SK-N-SH treated with all-trans-retinoic acid at 6 μM for 48 hours (cell line): ENCODE results near the gene PHPT1.

ENCODE experiments used
- ATAC-seq: fragments of 200-7000 bp; cut with Tn5 transposase; 3 replicates; pipeline ENCODE4 v1.9.1; 2020; ENCODE audit warnings: mild to moderate bottlenecking, moderate library complexity
- ARNTL ChIP-seq: fragments of 450-650 bp; formaldehyde crosslinking; IDR thresholded peaks from 2 replicates; pipeline ENCODE4 v1.5.0; 2020; ENCODE audit warnings: low read depth, mild to moderate bottlenecking, moderate library complexity, borderline replicate concordance
- BACH2 ChIP-seq: fragments of 250-450 bp; sonication (Bioruptor Pico); IDR thresholded peaks from 2 replicates; pipeline ENCODE4 v1.9.0; 2021; ENCODE audit warnings: mild to moderate bottlenecking, borderline replicate concordance
- CSDC2 ChIP-seq: fragments of 250-450 bp; sonication (Bioruptor Pico); IDR thresholded peaks from 2 replicates; pipeline ENCODE4 v1.5.0; 2020; ENCODE audit warnings: mild to moderate bottlenecking, moderate library complexity
- ESRRG ChIP-seq: fragments of 250-450 bp; sonication (Bioruptor Pico); IDR thresholded peaks from 2 replicates; pipeline ENCODE4 v1.6.1; 2021; ENCODE audit warnings: mild to moderate bottlenecking
- GLIS3 ChIP-seq: fragments of 250-450 bp; sonication (Bioruptor Pico); IDR thresholded peaks from 2 replicates; pipeline ENCODE4 v1.5.0; 2020; ENCODE audit warnings: mild to moderate bottlenecking, moderate library complexity
- OSR1 ChIP-seq: fragments of 250-450 bp; sonication (Bioruptor Pico); IDR thresholded peaks from 2 replicates; pipeline ENCODE4 v1.8.0; 2022; ENCODE audit warnings: moderate library complexity, mild to moderate bottlenecking, inconsistent platforms
- PPARA ChIP-seq: fragments of 250-450 bp; sonication (Bioruptor Pico); IDR thresholded peaks from 2 replicates; pipeline ENCODE4 v1.5.0; 2020; ENCODE audit warnings: mild to moderate bottlenecking, borderline replicate concordance
- RARB ChIP-seq: fragments of 250-450 bp; sonication (Bioruptor Pico); IDR thresholded peaks from 2 replicates; pipeline ENCODE4 v1.8.0; 2021; ENCODE audit warnings: mild to moderate bottlenecking, moderate library complexity
- SNAI2 ChIP-seq: fragments of 250-450 bp; sonication (Bioruptor Pico); IDR thresholded peaks from 2 replicates; pipeline ENCODE4 v1.5.0; 2020; ENCODE audit warnings: mild to moderate bottlenecking, moderate library complexity
- TCF4 ChIP-seq: fragments of 250-450 bp; sonication (Bioruptor Pico); IDR thresholded peaks from 2 replicates; pipeline ENCODE4 v1.8.0; 2021; ENCODE audit warnings: mild to moderate bottlenecking, moderate library complexity, borderline replicate concordance
- TOX ChIP-seq: fragments of 250-450 bp; sonication (Bioruptor Pico); IDR thresholded peaks from 2 replicates; pipeline ENCODE4 v1.8.0; 2021; ENCODE audit warnings: mild to moderate bottlenecking, moderate library complexity, borderline replicate concordance
- ZC3H10 ChIP-seq: fragments of 250-450 bp; sonication (Bioruptor Pico); IDR thresholded peaks from 2 replicates; pipeline ENCODE4 v1.5.1; 2021; ENCODE audit warnings: mild to moderate bottlenecking, moderate library complexity
- ZFP3 ChIP-seq: fragments of 250-450 bp; sonication (Bioruptor Pico); IDR thresholded peaks from 2 replicates; pipeline ENCODE4 v1.5.0; 2020; ENCODE audit warnings: mild to moderate bottlenecking, moderate library complexity
- ZFP30 ChIP-seq: fragments of 450-650 bp; formaldehyde crosslinking; IDR thresholded peaks from 2 replicates; pipeline ENCODE4 v1.5.0; 2022; ENCODE audit warnings: mild to moderate bottlenecking, moderate library complexity
- ZNF70 ChIP-seq: fragments of 450-650 bp; formaldehyde crosslinking; IDR thresholded peaks from 2 replicates; pipeline ENCODE4 v1.5.0; 2020; ENCODE audit warnings: mild to moderate bottlenecking, moderate library complexity
- ZNF8 ChIP-seq: fragments of 450-650 bp; formaldehyde crosslinking; IDR thresholded peaks from 2 replicates; pipeline ENCODE4 v1.5.0; 2020; ENCODE audit warnings: mild to moderate bottlenecking, moderate library complexity
- TF ChIP-seq, protein P1 (sequence below): fragments of 250-450 bp; sonication (Bioruptor Pico); IDR thresholded peaks from 2 replicates; pipeline ENCODE4 v1.8.0; 2021; ENCODE audit warnings: low read depth, mild to moderate bottlenecking, moderate library complexity, borderline replicate concordance
- TF ChIP-seq, protein P2 (sequence below): fragments of 250-450 bp; sonication (Bioruptor Pico); IDR thresholded peaks from 2 replicates; pipeline ENCODE4 v1.5.0; 2020; ENCODE audit warnings: mild to moderate bottlenecking, moderate library complexity
- TF ChIP-seq, protein P3 (sequence below): fragments of 250-450 bp; sonication (Bioruptor Pico); IDR thresholded peaks from 2 replicates; pipeline ENCODE4 v1.5.1; 2020; ENCODE audit warnings: low read depth, mild to moderate bottlenecking, moderate library complexity
- TF ChIP-seq, protein P4 (sequence below): fragments of 250-450 bp; sonication (Bioruptor Pico); IDR thresholded peaks from 2 replicates; pipeline ENCODE4 v1.8.0; 2020; ENCODE audit warnings: mild to moderate bottlenecking, moderate library complexity, borderline replicate concordance
- TF ChIP-seq, protein P5 (sequence below): fragments of 250-450 bp; sonication (Bioruptor Pico); IDR thresholded peaks from 2 replicates; pipeline ENCODE4 v1.5.1; 2021; ENCODE audit warnings: mild to moderate bottlenecking, moderate library complexity

PHPT1 gene

DNA sequence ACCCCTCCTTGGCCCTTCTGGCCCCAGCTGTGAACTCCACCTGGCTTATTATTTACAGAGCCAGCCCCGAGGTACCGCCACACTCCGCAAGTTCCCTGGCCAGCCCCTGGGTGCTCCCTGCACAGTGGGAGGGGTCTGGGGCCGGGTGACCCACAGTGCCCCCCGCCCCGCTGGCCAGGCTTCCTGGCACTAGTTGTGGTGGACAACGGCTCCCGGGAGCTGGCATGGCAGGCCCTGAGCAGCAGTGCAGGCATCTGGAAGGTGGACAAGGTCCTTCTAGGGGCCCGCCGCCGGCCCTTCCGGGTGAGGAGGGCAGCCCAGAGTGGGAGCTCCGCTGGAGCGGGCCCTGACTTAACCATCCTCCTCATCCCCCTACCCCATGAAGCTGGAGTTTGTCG, 6.9 kb downstream of the PHPT1 start:
- no peak for ATAC-seq
- TF ChIP-seq, protein P1, sequence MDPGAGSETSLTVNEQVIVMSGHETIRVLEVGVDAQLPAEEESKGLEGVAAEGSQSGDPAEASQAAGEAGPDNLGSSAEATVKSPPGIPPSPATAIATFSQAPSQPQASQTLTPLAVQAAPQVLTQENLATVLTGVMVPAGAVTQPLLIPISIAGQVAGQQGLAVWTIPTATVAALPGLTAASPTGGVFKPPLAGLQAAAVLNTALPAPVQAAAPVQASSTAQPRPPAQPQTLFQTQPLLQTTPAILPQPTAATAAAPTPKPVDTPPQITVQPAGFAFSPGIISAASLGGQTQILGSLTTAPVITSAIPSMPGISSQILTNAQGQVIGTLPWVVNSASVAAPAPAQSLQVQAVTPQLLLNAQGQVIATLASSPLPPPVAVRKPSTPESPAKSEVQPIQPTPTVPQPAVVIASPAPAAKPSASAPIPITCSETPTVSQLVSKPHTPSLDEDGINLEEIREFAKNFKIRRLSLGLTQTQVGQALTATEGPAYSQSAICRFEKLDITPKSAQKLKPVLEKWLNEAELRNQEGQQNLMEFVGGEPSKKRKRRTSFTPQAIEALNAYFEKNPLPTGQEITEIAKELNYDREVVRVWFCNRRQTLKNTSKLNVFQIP (CRISPR knock-in tag) = no peak
- no peak for TF ChIP-seq GLIS3 (CRISPR knock-in tag)
- TF ChIP-seq RARB (CRISPR knock-in tag) = no peak
- TF ChIP-seq CSDC2 (CRISPR knock-in tag) = no peak
- TF ChIP-seq SNAI2 (CRISPR knock-in tag) = no peak
- no peak for TF ChIP-seq BACH2 (CRISPR knock-in tag)
- TF ChIP-seq, protein P2, sequence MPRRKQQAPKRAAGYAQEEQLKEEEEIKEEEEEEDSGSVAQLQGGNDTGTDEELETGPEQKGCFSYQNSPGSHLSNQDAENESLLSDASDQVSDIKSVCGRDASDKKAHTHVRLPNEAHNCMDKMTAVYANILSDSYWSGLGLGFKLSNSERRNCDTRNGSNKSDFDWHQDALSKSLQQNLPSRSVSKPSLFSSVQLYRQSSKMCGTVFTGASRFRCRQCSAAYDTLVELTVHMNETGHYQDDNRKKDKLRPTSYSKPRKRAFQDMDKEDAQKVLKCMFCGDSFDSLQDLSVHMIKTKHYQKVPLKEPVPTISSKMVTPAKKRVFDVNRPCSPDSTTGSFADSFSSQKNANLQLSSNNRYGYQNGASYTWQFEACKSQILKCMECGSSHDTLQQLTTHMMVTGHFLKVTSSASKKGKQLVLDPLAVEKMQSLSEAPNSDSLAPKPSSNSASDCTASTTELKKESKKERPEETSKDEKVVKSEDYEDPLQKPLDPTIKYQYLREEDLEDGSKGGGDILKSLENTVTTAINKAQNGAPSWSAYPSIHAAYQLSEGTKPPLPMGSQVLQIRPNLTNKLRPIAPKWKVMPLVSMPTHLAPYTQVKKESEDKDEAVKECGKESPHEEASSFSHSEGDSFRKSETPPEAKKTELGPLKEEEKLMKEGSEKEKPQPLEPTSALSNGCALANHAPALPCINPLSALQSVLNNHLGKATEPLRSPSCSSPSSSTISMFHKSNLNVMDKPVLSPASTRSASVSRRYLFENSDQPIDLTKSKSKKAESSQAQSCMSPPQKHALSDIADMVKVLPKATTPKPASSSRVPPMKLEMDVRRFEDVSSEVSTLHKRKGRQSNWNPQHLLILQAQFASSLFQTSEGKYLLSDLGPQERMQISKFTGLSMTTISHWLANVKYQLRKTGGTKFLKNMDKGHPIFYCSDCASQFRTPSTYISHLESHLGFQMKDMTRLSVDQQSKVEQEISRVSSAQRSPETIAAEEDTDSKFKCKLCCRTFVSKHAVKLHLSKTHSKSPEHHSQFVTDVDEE (CRISPR knock-in tag) = no peak
- TF ChIP-seq ZNF70 = no peak
- TF ChIP-seq, protein P3, sequence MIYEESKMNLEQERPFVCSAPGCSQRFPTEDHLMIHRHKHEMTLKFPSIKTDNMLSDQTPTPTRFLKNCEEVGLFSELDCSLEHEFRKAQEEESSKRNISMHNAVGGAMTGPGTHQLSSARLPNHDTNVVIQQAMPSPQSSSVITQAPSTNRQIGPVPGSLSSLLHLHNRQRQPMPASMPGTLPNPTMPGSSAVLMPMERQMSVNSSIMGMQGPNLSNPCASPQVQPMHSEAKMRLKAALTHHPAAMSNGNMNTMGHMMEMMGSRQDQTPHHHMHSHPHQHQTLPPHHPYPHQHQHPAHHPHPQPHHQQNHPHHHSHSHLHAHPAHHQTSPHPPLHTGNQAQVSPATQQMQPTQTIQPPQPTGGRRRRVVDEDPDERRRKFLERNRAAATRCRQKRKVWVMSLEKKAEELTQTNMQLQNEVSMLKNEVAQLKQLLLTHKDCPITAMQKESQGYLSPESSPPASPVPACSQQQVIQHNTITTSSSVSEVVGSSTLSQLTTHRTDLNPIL (CRISPR knock-in tag) = no peak
- TF ChIP-seq, protein P4, sequence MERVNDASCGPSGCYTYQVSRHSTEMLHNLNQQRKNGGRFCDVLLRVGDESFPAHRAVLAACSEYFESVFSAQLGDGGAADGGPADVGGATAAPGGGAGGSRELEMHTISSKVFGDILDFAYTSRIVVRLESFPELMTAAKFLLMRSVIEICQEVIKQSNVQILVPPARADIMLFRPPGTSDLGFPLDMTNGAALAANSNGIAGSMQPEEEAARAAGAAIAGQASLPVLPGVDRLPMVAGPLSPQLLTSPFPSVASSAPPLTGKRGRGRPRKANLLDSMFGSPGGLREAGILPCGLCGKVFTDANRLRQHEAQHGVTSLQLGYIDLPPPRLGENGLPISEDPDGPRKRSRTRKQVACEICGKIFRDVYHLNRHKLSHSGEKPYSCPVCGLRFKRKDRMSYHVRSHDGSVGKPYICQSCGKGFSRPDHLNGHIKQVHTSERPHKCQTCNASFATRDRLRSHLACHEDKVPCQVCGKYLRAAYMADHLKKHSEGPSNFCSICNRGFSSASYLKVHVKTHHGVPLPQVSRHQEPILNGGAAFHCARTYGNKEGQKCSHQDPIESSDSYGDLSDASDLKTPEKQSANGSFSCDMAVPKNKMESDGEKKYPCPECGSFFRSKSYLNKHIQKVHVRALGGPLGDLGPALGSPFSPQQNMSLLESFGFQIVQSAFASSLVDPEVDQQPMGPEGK (CRISPR knock-in tag) = no peak
- TF ChIP-seq ESRRG (CRISPR knock-in tag) = no peak
- TF ChIP-seq TOX (CRISPR knock-in tag) = no peak
- TF ChIP-seq ZC3H10 = no peak

DNA sequence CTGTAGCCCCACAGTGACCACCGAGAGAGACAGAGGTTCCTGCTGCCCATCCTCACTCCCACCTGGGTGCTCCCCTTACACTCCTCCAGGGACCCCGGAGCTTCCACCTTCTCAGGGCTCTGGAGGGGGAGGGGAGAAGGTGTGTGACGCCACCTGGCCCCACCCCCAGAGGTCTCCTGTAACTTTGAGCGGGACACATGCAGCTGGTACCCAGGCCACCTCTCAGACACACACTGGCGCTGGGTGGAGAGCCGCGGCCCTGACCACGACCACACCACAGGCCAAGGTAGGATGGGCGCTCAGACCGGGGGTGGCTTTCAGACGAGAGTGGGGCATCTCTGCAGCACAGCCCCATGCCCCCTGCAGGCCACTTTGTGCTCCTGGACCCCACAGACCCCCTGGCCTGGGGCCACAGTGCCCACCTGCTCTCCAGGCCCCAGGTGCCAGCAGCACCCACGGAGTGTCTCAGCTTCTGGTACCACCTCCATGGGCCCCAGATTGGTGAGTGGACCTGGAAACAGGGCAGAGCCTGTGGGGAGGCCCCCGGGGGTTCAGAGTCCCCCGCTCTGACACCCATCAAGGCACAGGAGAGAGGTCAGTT, 7.4 kb downstream of the PHPT1 start:
- no peak for ATAC-seq
- TF ChIP-seq ZNF70 (no peak), TOX (CRISPR knock-in tag) (no peak), ZFP30 (CRISPR knock-in tag) (no peak), ZFP3 (CRISPR knock-in tag) (no peak), ARNTL (CRISPR knock-in tag) (no peak), GLIS3 (CRISPR knock-in tag) (no peak), TCF4 (no peak), PPARA (CRISPR knock-in tag) (no peak), ESRRG (CRISPR knock-in tag) (no peak), RARB (CRISPR knock-in tag) (no peak), ZNF8 (CRISPR knock-in tag) (no peak), CSDC2 (CRISPR knock-in tag) (no peak), SNAI2 (CRISPR knock-in tag) (no peak), OSR1 (CRISPR knock-in tag) (no peak)
- TF ChIP-seq, protein P1 (CRISPR knock-in tag) = no peak
- TF ChIP-seq, protein P5, sequence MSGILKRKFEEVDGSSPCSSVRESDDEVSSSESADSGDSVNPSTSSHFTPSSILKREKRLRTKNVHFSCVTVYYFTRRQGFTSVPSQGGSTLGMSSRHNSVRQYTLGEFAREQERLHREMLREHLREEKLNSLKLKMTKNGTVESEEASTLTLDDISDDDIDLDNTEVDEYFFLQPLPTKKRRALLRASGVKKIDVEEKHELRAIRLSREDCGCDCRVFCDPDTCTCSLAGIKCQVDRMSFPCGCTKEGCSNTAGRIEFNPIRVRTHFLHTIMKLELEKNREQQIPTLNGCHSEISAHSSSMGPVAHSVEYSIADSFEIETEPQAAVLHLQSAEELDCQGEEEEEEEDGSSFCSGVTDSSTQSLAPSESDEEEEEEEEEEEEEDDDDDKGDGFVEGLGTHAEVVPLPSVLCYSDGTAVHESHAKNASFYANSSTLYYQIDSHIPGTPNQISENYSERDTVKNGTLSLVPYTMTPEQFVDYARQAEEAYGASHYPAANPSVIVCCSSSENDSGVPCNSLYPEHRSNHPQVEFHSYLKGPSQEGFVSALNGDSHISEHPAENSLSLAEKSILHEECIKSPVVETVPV (CRISPR knock-in tag) = no peak
- TF ChIP-seq, protein P2 (CRISPR knock-in tag) = no peak
- TF ChIP-seq, protein P3 (CRISPR knock-in tag) = no peak
- TF ChIP-seq, protein P4 (CRISPR knock-in tag) = no peak
